Stomach (tissue), 4 donors: Measurements from ENCODE around the gene ASB9.

Experiments
- EP300 ChIP-seq: sonication (generic); formaldehyde crosslinking; IDR thresholded peaks from one replicate; pipeline ENCODE4 v1.6.1; 2017; ENCODE audit warnings: antibody characterized with exemption
- POLR2AphosphoS5 ChIP-seq, 3 donors: sonication (generic); formaldehyde crosslinking; IDR thresholded peaks; one replicate each; pipeline ENCODE4 v1.6.1; 2016; ENCODE audit warnings: antibody characterized with exemption in 3 of 3

GRCh38 chrX:15207384-15207783 is 62.5 kb downstream of the ASB9 start:
- TF ChIP-seq EP300 = no peak
- TF ChIP-seq POLR2AphosphoS5 (IDR thresholded peaks at IDR 0.05) = no peak
